Measurements from ENCODE around the gene BNC1.

The BNC1 gene

DNA sequence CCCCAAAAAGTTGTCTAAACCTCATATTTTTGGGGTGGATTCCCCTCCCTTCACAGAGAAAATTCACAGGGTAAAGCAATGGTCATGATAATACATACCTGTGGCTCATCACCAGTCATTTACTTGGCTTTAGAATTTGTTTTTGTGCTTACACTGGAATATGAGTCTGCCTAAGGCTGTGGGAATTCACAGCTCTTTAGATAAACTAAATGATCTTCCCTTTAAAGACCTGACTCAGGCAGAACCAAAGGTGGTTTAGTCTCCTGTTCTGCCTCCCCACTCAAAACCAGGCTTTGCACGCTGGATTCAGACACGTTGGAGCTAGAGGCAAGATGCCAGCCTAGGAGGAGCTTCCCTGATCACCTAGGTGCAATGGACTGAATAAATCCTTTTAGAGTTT, 40.3 kb upstream of the BNC1 start:
- TF ChIP-seq ZFP3 (CRISPR knock-in tag; IDR thresholded peaks at IDR 0.05) (no peak), ZFP30 (CRISPR knock-in tag; IDR thresholded peaks at IDR 0.05) (no peak), ZC3H10 (CRISPR knock-in tag; IDR thresholded peaks at IDR 0.05) (no peak), OSR1 (CRISPR knock-in tag; IDR thresholded peaks at IDR 0.05) (no peak), GLIS3 (CRISPR knock-in tag; IDR thresholded peaks at IDR 0.05) (no peak), SNAI2 (CRISPR knock-in tag; IDR thresholded peaks at IDR 0.05) (no peak), CSDC2 (CRISPR knock-in tag; IDR thresholded peaks at IDR 0.05) (no peak), RARB (CRISPR knock-in tag; IDR thresholded peaks at IDR 0.05) (no peak), BACH2 (CRISPR knock-in tag; IDR thresholded peaks at IDR 0.05; ENCODE audit: borderline replicate concordance) (no peak)
- TF ChIP-seq, protein P1, sequence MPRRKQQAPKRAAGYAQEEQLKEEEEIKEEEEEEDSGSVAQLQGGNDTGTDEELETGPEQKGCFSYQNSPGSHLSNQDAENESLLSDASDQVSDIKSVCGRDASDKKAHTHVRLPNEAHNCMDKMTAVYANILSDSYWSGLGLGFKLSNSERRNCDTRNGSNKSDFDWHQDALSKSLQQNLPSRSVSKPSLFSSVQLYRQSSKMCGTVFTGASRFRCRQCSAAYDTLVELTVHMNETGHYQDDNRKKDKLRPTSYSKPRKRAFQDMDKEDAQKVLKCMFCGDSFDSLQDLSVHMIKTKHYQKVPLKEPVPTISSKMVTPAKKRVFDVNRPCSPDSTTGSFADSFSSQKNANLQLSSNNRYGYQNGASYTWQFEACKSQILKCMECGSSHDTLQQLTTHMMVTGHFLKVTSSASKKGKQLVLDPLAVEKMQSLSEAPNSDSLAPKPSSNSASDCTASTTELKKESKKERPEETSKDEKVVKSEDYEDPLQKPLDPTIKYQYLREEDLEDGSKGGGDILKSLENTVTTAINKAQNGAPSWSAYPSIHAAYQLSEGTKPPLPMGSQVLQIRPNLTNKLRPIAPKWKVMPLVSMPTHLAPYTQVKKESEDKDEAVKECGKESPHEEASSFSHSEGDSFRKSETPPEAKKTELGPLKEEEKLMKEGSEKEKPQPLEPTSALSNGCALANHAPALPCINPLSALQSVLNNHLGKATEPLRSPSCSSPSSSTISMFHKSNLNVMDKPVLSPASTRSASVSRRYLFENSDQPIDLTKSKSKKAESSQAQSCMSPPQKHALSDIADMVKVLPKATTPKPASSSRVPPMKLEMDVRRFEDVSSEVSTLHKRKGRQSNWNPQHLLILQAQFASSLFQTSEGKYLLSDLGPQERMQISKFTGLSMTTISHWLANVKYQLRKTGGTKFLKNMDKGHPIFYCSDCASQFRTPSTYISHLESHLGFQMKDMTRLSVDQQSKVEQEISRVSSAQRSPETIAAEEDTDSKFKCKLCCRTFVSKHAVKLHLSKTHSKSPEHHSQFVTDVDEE (CRISPR knock-in tag; IDR thresholded peaks at IDR 0.05), result no peak
- TF ChIP-seq, protein P2, sequence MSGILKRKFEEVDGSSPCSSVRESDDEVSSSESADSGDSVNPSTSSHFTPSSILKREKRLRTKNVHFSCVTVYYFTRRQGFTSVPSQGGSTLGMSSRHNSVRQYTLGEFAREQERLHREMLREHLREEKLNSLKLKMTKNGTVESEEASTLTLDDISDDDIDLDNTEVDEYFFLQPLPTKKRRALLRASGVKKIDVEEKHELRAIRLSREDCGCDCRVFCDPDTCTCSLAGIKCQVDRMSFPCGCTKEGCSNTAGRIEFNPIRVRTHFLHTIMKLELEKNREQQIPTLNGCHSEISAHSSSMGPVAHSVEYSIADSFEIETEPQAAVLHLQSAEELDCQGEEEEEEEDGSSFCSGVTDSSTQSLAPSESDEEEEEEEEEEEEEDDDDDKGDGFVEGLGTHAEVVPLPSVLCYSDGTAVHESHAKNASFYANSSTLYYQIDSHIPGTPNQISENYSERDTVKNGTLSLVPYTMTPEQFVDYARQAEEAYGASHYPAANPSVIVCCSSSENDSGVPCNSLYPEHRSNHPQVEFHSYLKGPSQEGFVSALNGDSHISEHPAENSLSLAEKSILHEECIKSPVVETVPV (CRISPR knock-in tag; IDR thresholded peaks at IDR 0.05), result no peak
- TF ChIP-seq, protein P3, sequence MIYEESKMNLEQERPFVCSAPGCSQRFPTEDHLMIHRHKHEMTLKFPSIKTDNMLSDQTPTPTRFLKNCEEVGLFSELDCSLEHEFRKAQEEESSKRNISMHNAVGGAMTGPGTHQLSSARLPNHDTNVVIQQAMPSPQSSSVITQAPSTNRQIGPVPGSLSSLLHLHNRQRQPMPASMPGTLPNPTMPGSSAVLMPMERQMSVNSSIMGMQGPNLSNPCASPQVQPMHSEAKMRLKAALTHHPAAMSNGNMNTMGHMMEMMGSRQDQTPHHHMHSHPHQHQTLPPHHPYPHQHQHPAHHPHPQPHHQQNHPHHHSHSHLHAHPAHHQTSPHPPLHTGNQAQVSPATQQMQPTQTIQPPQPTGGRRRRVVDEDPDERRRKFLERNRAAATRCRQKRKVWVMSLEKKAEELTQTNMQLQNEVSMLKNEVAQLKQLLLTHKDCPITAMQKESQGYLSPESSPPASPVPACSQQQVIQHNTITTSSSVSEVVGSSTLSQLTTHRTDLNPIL (CRISPR knock-in tag; IDR thresholded peaks at IDR 0.05; ENCODE audit: low read depth), result no peak
- no peak for ATAC-seq

DNA sequence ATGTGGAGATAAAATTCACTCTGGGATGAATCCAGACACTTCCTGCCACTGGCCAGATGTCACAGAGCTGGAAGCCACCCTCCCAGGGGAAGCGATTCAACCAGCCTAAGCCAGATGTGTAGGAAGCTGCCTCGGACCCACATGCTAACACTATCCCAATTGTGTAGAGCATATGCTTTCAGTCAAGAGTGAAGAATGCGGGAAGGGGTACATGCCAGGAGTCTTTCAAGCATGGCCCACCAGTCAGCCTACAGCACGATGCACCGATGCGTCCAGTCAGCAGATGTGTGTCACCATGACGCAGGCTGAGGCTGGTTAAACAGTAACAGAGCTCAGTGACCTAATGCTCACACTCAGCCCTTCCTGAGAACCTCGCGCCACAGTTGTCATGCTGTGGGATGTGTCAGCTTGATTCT, 38.8 kb upstream of the BNC1 start:
- no peak for ATAC-seq
- TF ChIP-seq, protein P2 (CRISPR knock-in tag; IDR thresholded peaks at IDR 0.05), result no peak
- TF ChIP-seq ARNTL (CRISPR knock-in tag; IDR thresholded peaks at IDR 0.05; ENCODE audit: borderline replicate concordance, low read depth), result no peak
- TF ChIP-seq, protein P1 (CRISPR knock-in tag; IDR thresholded peaks at IDR 0.05), result no peak
- TF ChIP-seq ESRRG (CRISPR knock-in tag; IDR thresholded peaks at IDR 0.05), result no peak
- no peak for TF ChIP-seq PPARA (CRISPR knock-in tag; IDR thresholded peaks at IDR 0.05; ENCODE audit: borderline replicate concordance)
- no peak for TF ChIP-seq ZFP3 (CRISPR knock-in tag; IDR thresholded peaks at IDR 0.05)
- TF ChIP-seq SNAI2 (CRISPR knock-in tag; IDR thresholded peaks at IDR 0.05), result no peak
- TF ChIP-seq, protein P3 (CRISPR knock-in tag; IDR thresholded peaks at IDR 0.05; ENCODE audit: low read depth), result no peak
- TF ChIP-seq ZFP30 (CRISPR knock-in tag; IDR thresholded peaks at IDR 0.05), result no peak
- no peak for TF ChIP-seq OSR1 (CRISPR knock-in tag; IDR thresholded peaks at IDR 0.05)
- no peak for TF ChIP-seq ZNF70 (CRISPR knock-in tag; IDR thresholded peaks at IDR 0.05)
- no peak for TF ChIP-seq ZC3H10 (CRISPR knock-in tag; IDR thresholded peaks at IDR 0.05)
- no peak for TF ChIP-seq GLIS3 (CRISPR knock-in tag; IDR thresholded peaks at IDR 0.05)
- no peak for TF ChIP-seq BACH2 (CRISPR knock-in tag; IDR thresholded peaks at IDR 0.05; ENCODE audit: borderline replicate concordance)
- TF ChIP-seq, protein P4, sequence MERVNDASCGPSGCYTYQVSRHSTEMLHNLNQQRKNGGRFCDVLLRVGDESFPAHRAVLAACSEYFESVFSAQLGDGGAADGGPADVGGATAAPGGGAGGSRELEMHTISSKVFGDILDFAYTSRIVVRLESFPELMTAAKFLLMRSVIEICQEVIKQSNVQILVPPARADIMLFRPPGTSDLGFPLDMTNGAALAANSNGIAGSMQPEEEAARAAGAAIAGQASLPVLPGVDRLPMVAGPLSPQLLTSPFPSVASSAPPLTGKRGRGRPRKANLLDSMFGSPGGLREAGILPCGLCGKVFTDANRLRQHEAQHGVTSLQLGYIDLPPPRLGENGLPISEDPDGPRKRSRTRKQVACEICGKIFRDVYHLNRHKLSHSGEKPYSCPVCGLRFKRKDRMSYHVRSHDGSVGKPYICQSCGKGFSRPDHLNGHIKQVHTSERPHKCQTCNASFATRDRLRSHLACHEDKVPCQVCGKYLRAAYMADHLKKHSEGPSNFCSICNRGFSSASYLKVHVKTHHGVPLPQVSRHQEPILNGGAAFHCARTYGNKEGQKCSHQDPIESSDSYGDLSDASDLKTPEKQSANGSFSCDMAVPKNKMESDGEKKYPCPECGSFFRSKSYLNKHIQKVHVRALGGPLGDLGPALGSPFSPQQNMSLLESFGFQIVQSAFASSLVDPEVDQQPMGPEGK (CRISPR knock-in tag; IDR thresholded peaks at IDR 0.05; ENCODE audit: borderline replicate concordance), result no peak
- TF ChIP-seq TCF4 (CRISPR knock-in tag; IDR thresholded peaks at IDR 0.05; ENCODE audit: borderline replicate concordance), result no peak
- no peak for TF ChIP-seq ZNF565 (CRISPR knock-in tag; conservative IDR thresholded peaks at IDR 0.05; ENCODE audit: low read depth)
- TF ChIP-seq, protein P5, sequence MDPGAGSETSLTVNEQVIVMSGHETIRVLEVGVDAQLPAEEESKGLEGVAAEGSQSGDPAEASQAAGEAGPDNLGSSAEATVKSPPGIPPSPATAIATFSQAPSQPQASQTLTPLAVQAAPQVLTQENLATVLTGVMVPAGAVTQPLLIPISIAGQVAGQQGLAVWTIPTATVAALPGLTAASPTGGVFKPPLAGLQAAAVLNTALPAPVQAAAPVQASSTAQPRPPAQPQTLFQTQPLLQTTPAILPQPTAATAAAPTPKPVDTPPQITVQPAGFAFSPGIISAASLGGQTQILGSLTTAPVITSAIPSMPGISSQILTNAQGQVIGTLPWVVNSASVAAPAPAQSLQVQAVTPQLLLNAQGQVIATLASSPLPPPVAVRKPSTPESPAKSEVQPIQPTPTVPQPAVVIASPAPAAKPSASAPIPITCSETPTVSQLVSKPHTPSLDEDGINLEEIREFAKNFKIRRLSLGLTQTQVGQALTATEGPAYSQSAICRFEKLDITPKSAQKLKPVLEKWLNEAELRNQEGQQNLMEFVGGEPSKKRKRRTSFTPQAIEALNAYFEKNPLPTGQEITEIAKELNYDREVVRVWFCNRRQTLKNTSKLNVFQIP (CRISPR knock-in tag; IDR thresholded peaks at IDR 0.05; ENCODE audit: borderline replicate concordance, low read depth), result no peak
- no peak for TF ChIP-seq TOX (CRISPR knock-in tag; IDR thresholded peaks at IDR 0.05; ENCODE audit: borderline replicate concordance)

Data from SK-N-SH treated with all-trans-retinoic acid at 6 μM for 48 hours (cell line).